Right lobe of liver (tissue), 6 donors: Measurements from ENCODE around the gene OR9Q2. TPM values are rescaled to one million over a fixed set of nuclear protein-coding genes. Genes with fewer than 3 reads are reported as not detected.

Experiments used
- ATAC-seq, 4 donors: fragments of 200-7000 bp; cut with Tn5 transposase; one replicate each; pipeline ENCODE4 v1.9.1; 2020; ENCODE audit warnings: mild to moderate bottlenecking in 4 of 4, moderate library complexity in 4 of 4
- DNase-seq, 3 donors: peaks; one replicate each; pipeline ENCODE4 v3.0.0-alpha.2; 2020
- H3K27ac ChIP-seq, 3 donors: fragments of 200-600 bp; one replicate each; pipeline ENCODE4 v1.8.0; 2022
- H3K27me3 ChIP-seq, 2 donors: fragments of 200-600 bp; one replicate each; pipeline ENCODE4 v1.8.0; 2022
- H3K36me3 ChIP-seq, 4 donors: fragments of 200-600 bp; sonication (generic) in 1 of 4; one replicate each; pipeline versions ENCODE4 v1.5.1 to v1.8.0; 2017 to 2022; ENCODE audit warnings: control low read depth in 1 of 4
- H3K4me1 ChIP-seq, 4 donors: fragments of 200-600 bp; sonication (generic) in 1 of 4; one replicate each; pipeline versions ENCODE4 v1.5.1 to v1.8.0; 2017 to 2022; ENCODE audit warnings: control low read depth in 1 of 4
- H3K4me3 ChIP-seq, 3 donors: fragments of 200-600 bp; one replicate each; pipeline ENCODE4 v1.8.0; 2022
- H3K9me3 ChIP-seq, 4 donors: fragments of 200-600 bp; sonication (generic) in 1 of 4; one replicate each; pipeline versions ENCODE4 v1.5.1 to v1.8.0; 2017 to 2022; ENCODE audit warnings: control low read depth in 1 of 4
- CTCF ChIP-seq, 4 donors: fragments of 200-600 bp in 3 of 4; fragments of 450-650 bp in 1 of 4; IDR thresholded peaks; one replicate each; pipeline versions ENCODE4 v1.5.1 to v1.8.0; 2016 to 2022; ENCODE audit warnings: antibody characterized with exemption in 4 of 4, mild to moderate bottlenecking in 2 of 4
- POLR2A ChIP-seq: fragments of 450-650 bp; IDR thresholded peaks from one replicate; pipeline ENCODE4 v1.6.1; 2017; ENCODE audit warnings: antibody characterized with exemption, mild to moderate bottlenecking
- WGBS: methylation state at CpG from one replicate; pipeline ENCODE4 v1.1.6; 2018; ENCODE audit warnings: low coverage, low lambda C conversion rate; ENCODE audit not compliant: insufficient coverage; ENCODE audit errors: missing lambda C conversion rate; 5-methylcytosine and 5-hydroxymethylcytosine counted together
- intact Hi-C, 2 donors: fragments of 100-400 bp; cut with DNase I; formaldehyde crosslinking; loops; one replicate each; pipeline versions ENCODE4 v1.11.2 to v1.14.1; 2022
- total RNA-seq, 6 experiments: library from RNA; depleted of rRNA in 2 of 6; stranded (reverse); fragments of >200 nt in 2 of 6; fragmentation: NEBNext Ultra II Directional in 3 of 6; extraction: Animal tissue kit (Norgen Biotek cat#: 25700) in 3 of 6; gene quantifications; one replicate each; pipeline versions ENCODE4 v1.1.0 to v1.2.4, GENCODE V29; 2016 to 2023
- donor health status: DM: no; HTN: yes; CAD: no.
- donor health status: DM: no; HTN: no; CAD: no.
- donor health status: DM: no; HTN: no; CAD: no.
- donor health status: DM: no; HTN: yes; CAD: no.
- donor health status: DM: no; HTN: yes; CAD: no.

OR9Q2 gene
- total RNA-seq, 6 experiments from 2014 or later, result not detected

GRCh38 chr11:58186938-58187337 lies 1.9 kb upstream of the OR9Q2 start:
- DNase-seq (no peak), ATAC-seq (no peak)
- intact Hi-C loops, result no loop called here
- H3K36me3 ChIP-seq, result no peaks in the 10 kb centered on the region
- H3K9me3 ChIP-seq, result no peaks in the 10 kb centered on the region
- H3K4me3 ChIP-seq, result no peak overlapping the region
- H3K27ac ChIP-seq, result no peak overlapping the region
- TF ChIP-seq POLR2A (no peak), CTCF (IDR thresholded peaks at IDR 0.05) (no peak)
- H3K27me3 ChIP-seq, result no peaks in the 10 kb centered on the region
- no peaks in the 10 kb centered on the region for H3K4me1 ChIP-seq
- WGBS, result 69% methylated on average over 4 of the region's 4 CpGs

DNA sequence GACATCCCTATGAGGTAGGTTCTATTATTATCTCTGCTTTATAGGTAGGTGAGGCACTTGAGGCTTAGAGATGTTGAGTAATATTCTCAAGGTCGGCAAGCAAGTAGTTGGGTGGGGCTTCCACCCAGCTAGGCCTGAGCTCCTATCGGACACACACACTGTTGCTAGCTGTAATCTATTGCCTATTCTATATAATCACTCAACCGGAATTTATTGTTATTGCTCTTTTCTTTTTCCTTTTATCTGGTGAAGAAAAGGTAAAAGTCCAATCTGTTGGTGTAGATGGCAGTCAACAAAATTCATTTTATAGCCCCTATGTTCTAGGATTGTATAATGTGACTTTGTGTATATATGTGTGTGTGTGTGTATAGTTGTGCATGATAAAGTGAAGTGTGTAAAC lies 3.4 kb downstream of the OR9Q2 start:
- Histone ChIP-seq H3K27ac (no peak overlapping the region), H3K27me3 (no peaks in the 10 kb centered on the region), H3K36me3 (no peaks in the 10 kb centered on the region), H3K4me1 (no peaks in the 10 kb centered on the region), H3K4me3 (no peak overlapping the region), H3K9me3 (no peaks in the 10 kb centered on the region)
- intact Hi-C loops, result no loop called here
- 65% methylated on average over 3 of the region's 3 CpGs for WGBS
- DNase-seq (no peak), ATAC-seq (no peak)
- TF ChIP-seq POLR2A (no peak), CTCF (IDR thresholded peaks at IDR 0.05) (no peak)

DNA sequence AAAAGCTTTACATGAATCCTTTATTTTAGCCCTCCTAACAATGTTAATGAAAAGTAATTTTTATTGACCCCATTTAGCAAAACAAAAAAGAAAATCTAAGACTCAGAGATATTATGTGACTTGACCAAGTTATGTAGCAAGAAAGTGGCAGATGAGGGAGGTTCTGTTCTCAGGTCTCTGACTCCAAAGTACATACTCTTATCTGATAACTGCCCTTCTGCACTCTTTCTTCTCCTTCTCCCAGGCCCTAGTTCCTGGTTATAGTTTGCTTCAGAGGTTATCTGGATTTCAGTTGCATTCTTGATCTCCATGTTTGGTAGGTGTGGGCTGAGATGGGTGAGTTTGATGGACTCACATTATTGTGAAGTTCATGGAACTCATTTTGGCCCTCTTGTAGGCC lies 4.5 kb downstream of the OR9Q2 start:
- intact Hi-C loops, result no loop called here
- no peak overlapping the region for H3K4me3 ChIP-seq
- no peaks in the 10 kb centered on the region for H3K4me1 ChIP-seq
- H3K27me3 ChIP-seq, result no peaks in the 10 kb centered on the region
- no peaks in the 10 kb centered on the region for H3K9me3 ChIP-seq
- no peak for DNase-seq
- H3K27ac ChIP-seq, result no peak overlapping the region
- H3K36me3 ChIP-seq, result no peaks in the 10 kb centered on the region
- no peak for ATAC-seq
- TF ChIP-seq CTCF (IDR thresholded peaks at IDR 0.05) (no peak), POLR2A (no peak)

- no peak overlapping the region for H3K27ac ChIP-seq
- intact Hi-C loops, result no loop called here
- no peak overlapping the region for H3K4me3 ChIP-seq
- H3K27me3 ChIP-seq, result no peaks in the 10 kb centered on the region
- WGBS, result 64% methylated on average over 2 of the region's 2 CpGs
- TF ChIP-seq POLR2A (no peak), CTCF (IDR thresholded peaks at IDR 0.05) (no peak)
- DNase-seq (no peak), ATAC-seq (no peak)
- no peaks in the 10 kb centered on the region for H3K36me3 ChIP-seq
- H3K4me1 ChIP-seq, result no peaks in the 10 kb centered on the region
- H3K9me3 ChIP-seq, result no peaks in the 10 kb centered on the region
Observed at GRCh38 chr11:58195939-58196338, 7.1 kb downstream of the OR9Q2 start.

DNA sequence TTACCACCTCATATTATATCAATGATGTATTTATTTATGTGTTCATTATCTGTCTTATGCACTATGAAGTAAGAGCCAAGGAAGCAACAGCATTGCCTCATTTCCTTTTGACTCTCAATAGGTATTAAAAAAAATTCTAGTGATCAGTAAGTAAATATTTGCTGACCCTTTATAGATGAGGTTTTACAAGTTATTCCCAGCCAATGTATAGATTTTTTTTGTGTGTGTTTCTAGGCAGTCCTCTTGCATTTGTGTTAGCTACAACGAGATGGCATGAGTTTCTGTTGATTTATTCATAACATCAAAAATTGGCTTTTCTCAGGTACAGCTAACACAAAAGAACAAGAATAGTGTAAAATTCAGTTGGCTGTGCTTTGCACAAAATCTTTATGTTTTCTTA lies 10.4 kb downstream of the OR9Q2 start:
- Histone ChIP-seq H3K4me3 (no peak overlapping the region), H3K9me3 (no peaks in the 10 kb centered on the region), H3K27ac (no peak overlapping the region), H3K27me3 (no peaks in the 10 kb centered on the region), H3K36me3 (no peaks in the 10 kb centered on the region), H3K4me1 (no peaks in the 10 kb centered on the region)
- WGBS, result 21% methylated on average over 1 of the region's 1 CpG
- TF ChIP-seq POLR2A (no peak), CTCF (IDR thresholded peaks at IDR 0.05) (no peak)
- no peak for ATAC-seq
- DNase-seq, result no peak
- intact Hi-C loops, result no loop called here
